ENCODE measurements around the gene PI4KA.

The PI4KA gene

DNA sequence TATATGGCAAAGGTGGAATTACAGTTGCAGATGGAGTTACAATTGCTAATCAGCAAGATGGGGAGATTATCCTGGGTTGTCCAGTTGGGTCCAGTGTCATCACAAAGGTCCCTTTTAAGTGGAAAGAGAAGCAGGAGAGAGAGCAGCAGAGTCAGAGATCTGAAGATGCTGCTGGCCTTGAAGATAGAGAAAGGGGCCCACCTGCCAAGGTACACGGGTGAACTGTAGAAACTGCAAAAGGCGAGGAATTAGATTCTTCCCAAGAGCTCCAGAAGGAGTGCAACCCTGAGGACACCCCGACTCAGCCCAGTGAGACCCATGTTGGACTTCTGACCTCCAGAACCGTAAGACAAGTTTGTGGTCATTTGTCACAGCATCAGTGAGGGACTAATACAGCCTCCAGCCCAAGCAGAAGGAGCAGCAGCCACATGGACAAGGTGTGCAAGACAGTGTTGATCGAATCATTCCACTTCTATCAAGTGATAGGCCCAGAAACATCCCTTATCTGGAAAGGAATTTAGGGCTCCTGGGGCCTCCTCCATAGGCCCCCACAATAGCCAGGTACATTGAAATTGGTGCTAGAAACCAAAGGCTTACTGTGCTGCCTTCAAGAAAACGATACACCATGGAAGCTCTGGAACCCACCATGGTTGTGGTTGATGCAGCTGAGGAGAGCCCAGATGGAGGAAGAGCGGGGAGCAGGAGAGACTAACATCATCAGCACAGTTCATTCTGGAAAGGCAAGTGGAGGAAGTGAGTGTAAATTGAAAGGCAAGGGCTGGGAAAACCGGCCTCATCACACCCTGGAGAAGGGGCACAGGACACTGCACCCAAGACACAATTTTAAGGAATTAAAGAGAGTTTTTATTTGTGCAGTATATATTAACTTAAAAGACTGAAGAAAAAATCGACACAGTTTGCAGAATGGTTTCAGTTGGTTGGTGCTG lies 23.5 kb upstream of the PI4KA start:
- no peak for DNase-seq

DNA sequence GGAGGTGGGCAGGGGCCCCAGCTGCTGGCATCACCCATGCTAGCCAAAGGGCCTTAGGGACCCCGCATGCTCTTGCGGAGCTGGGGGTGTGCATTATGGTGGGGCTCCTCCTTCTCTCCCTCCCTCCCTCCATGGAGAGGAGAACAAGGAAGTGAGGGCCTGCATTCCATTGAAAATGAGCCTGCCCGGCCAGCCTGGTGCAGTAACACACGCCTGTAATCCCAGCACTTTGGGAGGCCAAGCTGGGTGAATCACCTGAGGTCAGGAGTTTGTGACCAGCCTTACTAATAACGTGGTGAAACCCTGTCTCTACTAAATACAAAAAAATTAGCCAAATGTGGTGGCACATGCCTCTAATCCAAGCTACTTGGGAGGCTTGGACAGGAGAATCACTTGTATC lies 22.6 kb upstream of the PI4KA start:
- no peak for DNase-seq

- DNase-seq, result no peak
Observed at GRCh38 chr22:20877715-20878114, 19.1 kb upstream of the PI4KA start.

DNA sequence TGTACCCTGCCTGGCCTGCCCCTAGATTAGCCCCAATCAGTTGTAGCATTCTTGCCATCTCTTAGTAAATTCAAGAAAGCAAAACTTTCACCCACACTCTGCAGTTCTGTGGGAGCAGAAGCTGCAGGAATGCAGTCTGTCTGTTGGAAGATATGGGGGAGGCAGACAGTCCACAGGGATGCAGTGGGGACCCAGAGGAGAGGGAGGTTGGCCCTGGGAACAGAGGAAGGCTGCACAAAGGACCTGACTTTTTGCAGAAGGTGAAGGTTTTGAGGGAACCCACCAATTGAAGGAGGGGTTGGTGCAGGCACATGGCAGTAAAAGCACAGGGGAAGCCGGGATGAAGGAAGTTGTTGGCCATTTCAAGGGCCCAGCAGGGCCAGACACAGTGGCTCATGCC lies 16.7 kb upstream of the PI4KA start:
- no peak for DNase-seq

DNA sequence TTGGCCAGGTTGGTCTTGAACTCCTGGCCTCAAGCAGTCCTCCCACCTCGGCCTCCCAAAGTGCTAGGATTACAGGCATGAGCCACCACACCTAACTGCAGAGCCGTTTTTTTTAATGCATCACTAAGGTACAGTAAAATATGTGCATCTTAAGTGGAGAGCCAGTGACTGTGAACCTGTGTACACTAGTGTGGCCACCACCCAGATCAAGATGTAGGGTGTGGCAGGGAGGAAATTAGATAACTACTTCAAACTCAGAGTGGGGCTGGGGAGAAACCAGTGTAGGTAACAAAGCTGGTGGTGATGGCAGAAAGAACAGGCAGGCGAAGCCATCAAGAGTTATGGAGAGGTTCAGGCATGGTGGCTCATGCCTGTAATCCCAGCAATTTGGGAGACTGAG lies 14.6 kb upstream of the PI4KA start:
- DNase-seq, result no peak

GRCh38 chr22:20869234-20869633 lies 10.6 kb upstream of the PI4KA start:
- no peak for DNase-seq

DNA sequence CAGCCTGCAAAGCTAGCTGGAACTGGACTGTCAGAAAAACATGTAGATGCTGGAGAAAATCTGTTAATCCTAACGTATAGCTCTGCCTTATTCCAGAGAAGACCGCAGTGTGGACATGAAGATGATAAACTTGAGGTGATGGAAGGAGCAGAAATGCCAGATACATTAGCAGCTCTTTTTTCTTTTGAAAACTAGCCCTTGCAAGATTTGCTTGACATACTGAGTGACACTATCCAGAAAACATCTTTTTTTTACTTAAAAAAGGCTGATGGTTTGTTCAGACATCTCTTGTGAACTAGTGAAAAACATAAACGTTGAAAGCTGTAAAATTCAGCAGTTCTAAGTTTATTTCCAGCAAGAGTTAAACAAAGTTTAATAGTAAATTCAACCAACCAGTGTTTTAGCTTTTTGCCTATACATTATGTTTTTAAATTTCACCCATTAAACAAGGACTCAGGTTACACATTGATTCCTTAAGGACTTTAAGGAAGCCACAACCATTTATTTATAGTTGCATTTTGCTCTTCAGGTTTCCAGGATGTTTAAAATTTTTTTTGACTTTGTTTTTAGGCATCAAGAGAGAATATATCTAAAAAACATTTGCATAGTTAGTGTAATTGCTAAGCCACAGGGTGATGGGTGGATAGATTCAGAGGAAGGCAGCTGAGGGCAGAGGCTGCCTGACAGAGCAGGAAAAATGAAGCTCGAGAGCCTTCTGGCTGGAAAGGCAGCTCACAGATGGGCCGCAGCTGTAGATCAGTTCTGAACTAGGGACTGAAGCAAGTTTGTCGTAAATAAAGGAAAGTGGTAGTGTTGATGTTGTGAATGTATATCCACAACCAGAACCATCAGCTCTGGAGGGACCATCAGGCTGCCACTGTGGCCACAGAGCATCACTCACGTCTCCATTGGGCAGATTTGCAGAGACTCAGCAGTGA lies 9.7 kb upstream of the PI4KA start:
- DNase-seq, result no peak

GRCh38 chr22:20867179-20868024 lies 8.8 kb upstream of the PI4KA start:
- DNase-seq, result no peak

DNA sequence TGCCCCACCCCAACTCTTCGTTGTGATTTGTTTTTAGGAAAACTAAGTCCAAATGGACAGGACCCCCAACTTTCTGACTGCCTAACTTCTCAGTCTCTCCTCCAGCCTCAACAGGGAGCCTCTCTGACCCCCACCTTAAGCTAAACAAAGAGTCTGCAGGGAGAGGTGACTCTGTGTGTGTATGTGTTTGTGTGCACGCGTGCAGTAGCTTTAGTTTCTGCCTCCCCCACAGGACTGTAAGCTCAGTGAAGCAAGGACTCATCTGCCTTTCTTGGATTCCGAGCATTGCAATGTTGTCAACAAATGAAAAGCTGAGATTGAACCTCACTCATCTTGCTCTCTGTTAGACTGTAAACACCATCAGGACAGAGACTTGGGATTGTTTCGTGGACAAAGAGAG lies 8.1 kb upstream of the PI4KA start:
- DNase-seq, result no peak

DNA sequence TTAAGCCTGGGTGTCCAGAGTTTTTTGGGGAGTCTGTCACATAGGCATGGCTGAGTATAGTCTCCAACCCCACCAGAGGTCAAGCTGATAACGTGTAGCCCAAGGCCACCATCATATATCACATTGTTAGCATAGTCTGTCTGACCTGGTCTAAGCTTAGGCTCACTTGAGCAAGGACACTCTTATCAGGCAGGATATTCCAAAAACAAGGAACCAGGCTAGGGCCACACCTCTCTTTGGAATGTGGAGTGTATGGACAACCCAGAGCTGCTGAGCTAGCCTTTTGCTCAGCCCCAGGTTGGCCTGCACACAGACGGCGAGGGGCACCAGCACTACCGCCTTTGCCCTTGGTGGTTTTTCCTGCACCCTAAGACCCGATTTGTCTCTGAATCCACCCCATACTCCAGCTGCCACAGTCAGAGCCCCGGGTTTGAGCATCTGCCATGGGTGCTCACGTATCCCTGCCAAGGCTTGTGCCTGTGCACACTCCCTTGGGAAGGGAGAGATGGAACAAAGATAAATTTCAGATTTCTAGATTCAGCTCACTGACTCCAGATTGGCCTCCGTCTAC lies 7.3 kb upstream of the PI4KA start:
- DNase-seq, result no peak

DNA sequence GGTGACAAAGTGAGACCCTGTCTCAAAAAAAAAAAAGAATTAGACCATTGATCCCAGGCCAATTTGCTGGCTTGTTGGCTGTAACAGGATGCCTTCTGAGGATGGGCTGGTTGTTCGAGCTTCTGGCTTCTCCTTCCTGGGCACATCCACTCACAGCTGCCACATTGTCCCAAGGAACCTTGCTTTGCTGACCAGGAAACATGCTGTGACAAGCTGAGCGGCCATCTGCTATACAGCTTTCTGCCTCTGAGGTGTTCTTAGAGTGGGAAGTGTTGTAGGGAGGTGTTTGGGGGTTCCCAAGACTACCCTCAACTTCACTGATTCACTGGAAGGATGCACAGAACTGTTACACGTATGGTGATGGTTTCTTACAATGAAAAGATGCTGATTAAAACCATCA lies 6.7 kb upstream of the PI4KA start:
- no peak for DNase-seq

GRCh38 chr22:20864186-20864908 lies 5.7 kb upstream of the PI4KA start:
- no peak for DNase-seq

DNA sequence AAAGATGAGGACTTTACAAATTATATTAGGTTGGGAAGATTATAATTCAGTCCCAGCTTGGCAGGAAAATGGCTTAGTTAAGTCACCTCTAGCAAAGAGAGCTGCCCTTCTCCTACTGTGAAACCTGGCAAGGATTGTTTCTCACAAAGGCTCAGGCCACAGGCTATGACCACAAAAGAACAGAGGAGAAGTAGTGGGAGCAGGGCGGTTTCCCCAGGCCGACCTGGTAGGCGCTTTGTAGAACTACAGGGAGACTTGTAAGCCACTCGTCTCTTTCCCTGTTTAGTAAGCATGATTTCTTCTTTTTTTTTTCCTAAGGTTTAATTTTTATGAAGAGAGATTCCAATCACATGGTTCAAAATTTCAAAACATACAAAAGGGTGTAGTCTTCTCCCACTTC lies 4.8 kb upstream of the PI4KA start:
- no peak for DNase-seq

DNA sequence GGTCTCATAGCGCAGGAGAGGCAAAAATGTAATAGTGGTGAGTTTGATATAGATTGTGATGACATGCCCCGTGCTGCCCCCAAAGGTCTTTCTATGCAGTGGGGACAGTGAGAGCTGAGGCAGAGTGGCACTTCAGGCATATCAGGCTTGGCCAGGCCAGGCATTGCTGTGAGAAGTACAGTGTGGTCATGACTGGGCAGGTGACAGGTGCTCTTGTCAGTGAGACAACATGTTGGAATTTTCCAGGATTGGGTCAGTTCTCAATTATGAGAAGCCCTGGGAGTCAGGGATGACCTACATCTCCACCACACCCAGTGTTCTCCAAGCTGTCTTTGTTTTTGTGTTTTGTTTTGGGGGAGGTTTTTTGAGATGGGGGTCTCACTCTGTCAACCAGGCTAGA lies 3.9 kb upstream of the PI4KA start:
- DNase-seq, result no peak

GRCh38 chr22:20859615-20860014 lies 1.0 kb upstream of the PI4KA start:
- DNase-seq, result no peak

- peak; percentile 73 for DNase-seq
Observed at GRCh38 chr22:20857838-20858614, 585 bp downstream of the PI4KA start.

GRCh38 chr22:20857247-20857643 lies 1.4 kb downstream of the PI4KA start:
- no peak for DNase-seq

- no peak for DNase-seq
Observed at GRCh38 chr22:20853236-20853660, 5.4 kb downstream of the PI4KA start.

DNA sequence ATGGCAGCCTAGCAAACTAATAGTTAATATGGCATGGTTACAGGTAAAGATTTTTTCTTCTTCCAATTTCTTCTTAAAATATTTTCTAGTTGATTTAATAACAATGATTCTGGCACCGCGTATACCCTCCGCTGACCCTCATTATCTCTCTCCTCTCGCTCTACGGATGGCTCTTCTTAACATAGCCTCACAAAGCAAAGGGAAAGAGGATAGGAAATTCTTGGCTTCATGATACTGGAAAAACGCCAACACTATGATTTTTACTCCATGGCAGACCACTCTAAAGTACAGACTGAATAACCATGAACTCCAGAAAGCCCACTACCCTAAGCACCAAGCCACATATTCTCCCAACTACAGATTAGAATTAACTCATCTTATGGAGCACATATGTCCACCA lies 6.1 kb downstream of the PI4KA start:
- DNase-seq, result no peak

- DNase-seq, result no peak
Observed at GRCh38 chr22:20852076-20852475, 6.5 kb downstream of the PI4KA start.

- DNase-seq, result no peak
Observed at GRCh38 chr22:20847318-20847822, 11.2 kb downstream of the PI4KA start.

All from activated CD4-positive, alpha-beta T cell treated with anti-CD3 and anti-CD28 coated beads for 1 hour (primary cell).